IPS DF 4.7 (cell line): ENCODE data around the gene FGF11.

Experiments used
- DNase-seq: peaks from one replicate; pipeline ENCODE4 v3.0.0-alpha.2; 2013; ENCODE audit warnings: low spot score; ENCODE audit errors: extremely low read depth

The FGF11 gene

GRCh38 chr17:7429722-7430121 lies 9.6 kb upstream of the FGF11 start:
- no peak for DNase-seq

- no peak for DNase-seq
These were observed 8.1 kb upstream of the FGF11 start for GRCh38 chr17:7431231-7431630.

GRCh38 chr17:7432296-7432695 lies 7.0 kb upstream of the FGF11 start:
- no peak for DNase-seq

- no peak for DNase-seq
These were observed 3.4 kb upstream of the FGF11 start for GRCh38 chr17:7435676-7436555.

- DNase-seq: peak; percentile 51
These were observed 2.5 kb upstream of the FGF11 start for GRCh38 chr17:7436556-7437368.

GRCh38 chr17:7437369-7437863 lies 1.9 kb upstream of the FGF11 start:
- DNase-seq: no peak

GRCh38 chr17:7437950-7438614 lies 1.2 kb upstream of the FGF11 start:
- no peak for DNase-seq

- no peak for DNase-seq
These were observed 454 bp upstream of the FGF11 start for GRCh38 chr17:7438656-7439460.

GRCh38 chr17:7440113-7440833 lies 961 bp downstream of the FGF11 start:
- DNase-seq: no peak

- no peak for DNase-seq
These were observed 1.5 kb downstream of the FGF11 start for GRCh38 chr17:7440834-7441195.

GRCh38 chr17:7441266-7441665 lies 2.0 kb downstream of the FGF11 start:
- no peak for DNase-seq

GRCh38 chr17:7442142-7442541 lies 2.8 kb downstream of the FGF11 start:
- DNase-seq: no peak

- no peak for DNase-seq
These were observed 4.5 kb downstream of the FGF11 start for GRCh38 chr17:7443499-7444485.

GRCh38 chr17:7444682-7445618 lies 5.6 kb downstream of the FGF11 start, which contains the start of gene CHRNB1:
CHRNB1 (plus strand) TSS chr17:7445061; CDS start chr17:7445128, 67 bp downstream.
- DNase-seq: no peak

- peak; percentile 64 for DNase-seq
These were observed 6.3 kb downstream of the FGF11 start for GRCh38 chr17:7445619-7445968.

GRCh38 chr17:7448461-7448860 lies 9.1 kb downstream of the FGF11 start:
- DNase-seq: no peak

GRCh38 chr17:7459961-7460545 lies 20.7 kb downstream of the FGF11 start:
- no peak for DNase-seq
